HG03196 (cell line): ENCODE measurements around the gene PFKP.
A peak's percentile ranks its signal among the peaks of the same experiment; 100 is the strongest.
"Not testable (repeated sequence)": the region's sequence is repeated elsewhere in the genome, so short reads cannot be mapped to it uniquely, and the experiment has no call there.

Experiments
- ATAC-seq: cut with Tn5 transposase; IDR thresholded peaks from one replicate; pipeline ENCODE4 v1.9.1; 2021; ENCODE audit not compliant: unreplicated experiment

PFKP gene

GRCh38 chr10:3046981-3047547 is 20.3 kb upstream of the PFKP start:
- ATAC-seq, result no peak

GRCh38 chr10:3047596-3047995 is 19.8 kb upstream of the PFKP start:
- no peak for ATAC-seq

- no peak for ATAC-seq
These were observed 19.0 kb upstream of the PFKP start for GRCh38 chr10:3048119-3049019.

- no peak for ATAC-seq
These were observed 15.7 kb upstream of the PFKP start for GRCh38 chr10:3051692-3052091.

GRCh38 chr10:3053155-3053554 is 14.2 kb upstream of the PFKP start:
- ATAC-seq, result no peak

GRCh38 chr10:3054183-3054850 is 13.0 kb upstream of the PFKP start:
- no peak for ATAC-seq

GRCh38 chr10:3054851-3055199 is 12.5 kb upstream of the PFKP start:
- no peak for ATAC-seq

GRCh38 chr10:3056280-3057037 is 10.9 kb upstream of the PFKP start:
- ATAC-seq, result no peak

GRCh38 chr10:3057946-3058345 is 9.4 kb upstream of the PFKP start:
- ATAC-seq, result no peak

GRCh38 chr10:3059974-3060373 is 7.4 kb upstream of the PFKP start:
- ATAC-seq, result no peak

- no peak for ATAC-seq
These were observed 6.9 kb upstream of the PFKP start for GRCh38 chr10:3060481-3060889.

GRCh38 chr10:3061323-3061898 is 5.9 kb upstream of the PFKP start:
- ATAC-seq, result not testable (repeated sequence)

GRCh38 chr10:3062502-3063186 is 4.7 kb upstream of the PFKP start:
- no peak for ATAC-seq

GRCh38 chr10:3064423-3064822 is 2.9 kb upstream of the PFKP start:
- no peak for ATAC-seq

- ATAC-seq, result no peak
These were observed 1.7 kb upstream of the PFKP start for GRCh38 chr10:3065622-3066021.

- ATAC-seq, result no peak
These were observed 831 bp upstream of the PFKP start for GRCh38 chr10:3066317-3067117.

GRCh38 chr10:3067859-3068179 is 471 bp downstream of the PFKP start:
- ATAC-seq, result peak; percentile 4

GRCh38 chr10:3068201-3068967 is 1.0 kb downstream of the PFKP start:
- peak; percentile 39 for ATAC-seq
